ENCODE measurements around the gene AK5.

Gene AK5

GRCh38 chr1:77461691-77462090 lies 179.9 kb downstream of the AK5 start:
- no peak for DNase-seq

- DNase-seq, result no peak
Observed at GRCh38 chr1:77463216-77463615, 181.4 kb downstream of the AK5 start.

- DNase-seq, result no peak
Observed at GRCh38 chr1:77465139-77465538, 183.3 kb downstream of the AK5 start.

GRCh38 chr1:77465922-77466321 lies 184.1 kb downstream of the AK5 start:
- no peak for DNase-seq

DNA sequence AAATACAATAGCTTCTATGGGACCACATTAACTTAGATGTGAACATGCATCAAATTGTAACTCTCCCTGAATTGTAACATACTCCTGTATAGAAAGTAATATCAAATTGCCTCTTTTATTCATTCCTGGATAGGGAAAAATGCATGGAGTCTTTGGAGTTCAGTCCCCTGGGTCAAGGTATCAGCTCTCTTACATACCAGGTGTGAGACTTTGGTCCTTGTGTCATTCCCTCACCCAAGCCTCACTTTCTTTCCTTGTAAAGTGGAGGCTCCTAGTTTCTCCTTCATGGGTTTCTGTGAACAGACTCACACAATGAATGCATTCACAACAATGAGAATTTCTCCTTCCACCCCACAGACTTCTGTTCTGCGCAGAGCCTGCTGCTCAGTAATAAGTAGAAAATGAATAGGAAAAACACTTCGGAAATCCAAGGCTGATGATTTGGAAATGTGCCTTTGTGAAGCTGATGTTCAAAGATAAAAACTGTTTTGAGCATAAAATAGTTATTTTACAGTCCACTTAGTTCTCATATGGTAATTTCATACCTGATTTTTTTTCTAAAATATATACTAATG lies 185.3 kb downstream of the AK5 start:
- no peak for DNase-seq

GRCh38 chr1:77467741-77468140 lies 185.9 kb downstream of the AK5 start:
- no peak for DNase-seq

DNA sequence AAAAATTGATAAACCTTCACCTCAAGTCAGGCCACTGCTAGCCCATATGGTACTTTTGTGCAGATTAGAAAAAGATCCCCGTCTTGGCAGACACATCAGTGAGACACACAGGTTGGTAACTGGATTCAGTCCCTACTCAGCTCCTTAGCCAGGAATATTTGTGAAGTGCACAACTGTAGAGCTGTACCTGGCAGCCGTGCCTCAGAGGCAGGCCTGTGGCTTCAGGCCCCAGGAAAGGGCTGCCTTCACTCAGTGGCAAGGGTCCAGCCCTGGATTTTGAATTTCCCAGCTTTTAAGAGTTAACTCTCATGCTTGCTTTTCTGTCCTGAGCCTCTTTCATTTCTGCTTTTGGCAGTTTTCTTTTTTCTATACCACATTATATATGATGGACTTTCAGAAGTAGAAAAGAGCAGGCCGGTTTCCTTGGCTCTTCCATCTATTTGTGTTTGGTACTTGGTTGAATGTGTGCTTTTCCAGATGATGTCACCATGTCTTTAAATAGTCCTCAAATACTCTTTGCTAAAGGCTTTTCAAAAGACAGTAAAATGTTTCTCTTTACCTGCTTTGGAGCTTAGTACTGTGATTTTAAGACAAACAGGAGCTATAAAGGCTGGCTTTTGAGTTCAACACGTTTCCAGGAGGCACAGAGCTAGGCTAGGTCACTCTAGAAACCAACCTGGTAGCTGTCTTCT lies 186.6 kb downstream of the AK5 start:
- no peak for DNase-seq

DNA sequence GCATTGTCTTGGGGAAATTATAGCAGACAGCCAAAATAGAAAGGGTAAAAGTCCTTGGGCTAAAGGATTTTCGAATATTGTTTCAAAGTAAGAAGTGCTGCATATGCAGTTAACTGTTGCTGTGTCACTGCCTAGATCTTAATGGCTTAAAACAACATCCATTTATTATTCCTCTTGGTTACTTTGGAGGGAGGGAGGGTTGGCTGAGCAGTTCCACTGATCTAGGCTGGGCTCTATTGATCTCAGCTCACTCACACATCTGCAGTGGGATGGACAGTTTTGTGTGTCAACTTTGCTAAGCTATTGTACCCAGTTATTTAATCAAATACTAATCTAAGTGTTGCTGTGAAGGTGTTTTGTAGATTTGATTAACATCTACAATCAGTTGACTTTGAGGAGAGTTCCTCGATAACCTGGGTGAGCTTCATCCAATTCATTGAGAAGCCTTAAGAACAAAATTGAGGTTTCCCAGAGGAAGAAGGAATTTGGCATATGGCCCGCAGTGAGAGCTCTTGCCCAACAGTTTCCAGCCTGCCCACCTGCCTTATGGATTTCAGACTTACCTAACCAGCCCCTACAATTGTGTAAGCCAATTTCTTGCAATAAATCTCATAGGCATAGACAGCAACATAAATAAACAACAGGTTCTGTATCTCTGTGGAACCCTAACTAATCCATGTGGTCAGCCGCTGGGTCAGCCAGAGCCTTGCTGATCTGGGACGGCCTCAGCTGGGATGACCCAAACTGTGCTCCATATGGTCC lies 187.3 kb downstream of the AK5 start:
- no peak for DNase-seq

DNA sequence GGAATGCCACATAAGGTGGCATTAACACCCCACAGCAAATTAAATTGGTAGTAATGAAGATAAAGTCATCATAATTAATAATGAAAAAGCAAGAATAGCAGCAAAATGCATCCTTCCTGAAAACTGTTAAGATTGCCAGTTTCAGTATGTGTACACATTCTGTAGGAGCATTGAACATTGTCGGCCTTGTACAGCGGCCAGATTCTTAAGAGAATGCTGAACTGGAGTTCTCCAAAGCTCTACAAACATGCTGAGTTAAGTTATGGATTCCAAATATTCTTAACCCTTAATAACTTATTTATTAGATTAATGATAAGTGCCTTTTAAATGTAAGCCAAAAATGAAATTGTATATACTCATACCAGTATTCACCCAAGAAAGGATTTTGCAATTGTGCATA lies 189.9 kb downstream of the AK5 start:
- DNase-seq, result no peak

GRCh38 chr1:77473690-77474089 lies 191.9 kb downstream of the AK5 start:
- DNase-seq, result no peak

DNA sequence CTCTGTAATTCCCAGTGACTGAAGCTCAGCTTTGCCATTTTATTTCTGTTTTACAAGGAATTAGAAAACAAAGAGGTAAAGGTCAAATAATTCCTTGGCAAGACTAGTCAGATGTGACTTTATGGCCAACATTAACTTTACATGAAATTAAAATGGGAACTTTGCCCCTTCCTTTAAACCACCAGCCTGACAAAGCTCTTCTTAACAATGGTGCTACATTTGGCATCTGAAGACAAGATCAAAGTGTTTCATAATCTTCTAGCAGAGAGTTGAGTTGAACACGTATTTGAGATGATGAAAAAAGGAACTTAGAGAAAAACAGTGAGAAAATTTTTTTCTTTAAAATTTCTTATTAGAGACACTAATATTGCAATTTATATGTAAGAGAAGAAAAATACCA lies 193.8 kb downstream of the AK5 start:
- no peak for DNase-seq

DNA sequence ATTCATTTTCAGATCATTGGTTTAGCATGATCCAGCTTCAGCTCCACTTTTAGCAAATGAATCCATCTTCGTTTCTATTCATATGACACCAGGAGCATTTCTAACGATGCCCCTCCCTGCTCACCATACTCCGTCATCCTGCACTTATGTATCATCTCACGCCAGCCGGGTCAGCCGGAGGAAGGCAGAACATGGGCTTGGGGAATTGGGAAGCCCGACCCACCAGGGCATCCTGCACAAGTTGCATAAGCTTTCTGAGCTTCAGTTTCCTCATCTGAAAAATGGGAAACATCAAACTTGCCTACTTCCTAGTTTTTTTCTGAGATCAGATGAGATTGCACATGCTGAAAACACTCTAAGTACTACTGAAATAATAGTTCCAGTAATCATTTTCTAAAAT lies 194.7 kb downstream of the AK5 start:
- DNase-seq, result no peak

DNA sequence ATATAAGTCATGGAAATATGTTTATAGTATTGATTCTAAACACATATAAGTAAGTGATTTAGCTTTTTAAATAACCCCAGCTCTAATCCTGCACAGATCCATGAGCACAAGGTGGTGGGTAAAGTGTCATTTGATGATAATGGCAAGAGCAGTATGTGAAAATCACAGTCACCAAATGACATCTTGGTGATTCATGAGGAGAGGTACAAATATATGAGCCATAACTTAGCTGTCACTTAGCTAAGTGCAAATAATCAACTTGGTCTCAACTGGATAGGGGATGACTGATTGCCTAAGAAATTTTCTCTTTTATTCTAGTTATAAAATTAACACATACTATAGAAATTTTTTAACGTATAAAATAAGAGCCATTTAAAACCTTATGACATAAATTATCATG lies 202.5 kb downstream of the AK5 start:
- DNase-seq, result no peak

GRCh38 chr1:77484926-77485325 lies 203.1 kb downstream of the AK5 start:
- DNase-seq, result no peak

- no peak for DNase-seq
Observed at GRCh38 chr1:77487631-77488030, 205.8 kb downstream of the AK5 start.

DNA sequence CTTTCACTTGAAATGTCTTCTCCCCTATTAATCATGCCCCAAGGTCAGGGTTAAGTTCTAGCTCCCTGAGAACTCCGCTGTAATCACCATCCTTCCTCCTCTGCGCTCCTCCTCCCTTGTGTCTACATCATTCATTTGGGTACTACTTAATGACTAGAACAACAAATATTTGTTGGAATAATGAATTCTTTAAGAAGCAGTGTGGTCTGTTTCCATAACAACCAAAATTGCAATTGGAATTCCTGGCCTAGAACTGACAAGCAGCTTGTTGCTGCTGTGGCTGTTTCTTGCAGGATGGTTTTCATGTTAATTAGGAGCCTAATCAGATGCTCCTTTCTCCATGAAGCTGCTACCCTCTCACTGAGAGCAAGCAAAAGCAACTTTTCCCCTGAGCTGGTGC lies 208.1 kb downstream of the AK5 start:
- no peak for DNase-seq

DNA sequence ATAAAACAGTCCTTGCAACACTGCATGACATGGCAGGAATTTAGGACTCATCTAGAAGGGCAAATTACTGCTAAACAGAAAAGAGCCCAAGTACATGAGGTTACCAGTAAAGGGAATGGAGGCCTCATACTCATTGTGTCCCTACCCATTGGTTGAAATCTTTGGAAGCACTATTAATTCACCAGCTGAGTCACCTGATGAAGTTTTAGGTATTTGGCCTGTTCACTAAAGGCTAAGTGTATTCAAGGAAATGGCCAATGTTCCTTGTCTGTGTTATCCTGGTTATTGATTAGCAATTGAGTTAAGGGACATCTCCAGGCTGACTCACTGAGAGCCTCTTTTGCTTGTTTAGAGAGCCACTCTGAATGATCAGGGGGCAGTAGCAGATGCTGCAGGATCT lies 212.2 kb downstream of the AK5 start:
- DNase-seq, result no peak

GRCh38 chr1:77498918-77499317 lies 217.1 kb downstream of the AK5 start:
- no peak for DNase-seq

GRCh38 chr1:77499466-77499865 lies 217.6 kb downstream of the AK5 start:
- DNase-seq, result no peak

DNA sequence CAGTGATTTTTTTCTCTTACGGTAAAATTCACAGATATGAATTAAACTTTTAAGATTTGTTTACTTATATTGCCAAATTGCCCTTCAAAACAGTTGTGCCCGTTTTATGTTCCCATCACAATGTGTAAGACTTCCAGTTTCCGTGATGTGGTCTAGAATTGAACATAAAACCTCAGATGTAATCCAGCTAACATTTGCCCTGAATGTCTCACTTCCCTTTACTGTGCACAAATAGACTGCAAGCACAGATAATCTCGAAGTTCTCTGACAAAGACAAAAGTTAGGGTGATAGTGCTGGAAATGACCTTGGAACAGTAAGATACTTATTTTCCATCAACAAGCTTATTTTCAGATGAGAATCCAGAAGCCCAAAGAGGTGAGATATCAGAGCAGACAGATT lies 223.2 kb downstream of the AK5 start:
- DNase-seq, result no peak

DNA sequence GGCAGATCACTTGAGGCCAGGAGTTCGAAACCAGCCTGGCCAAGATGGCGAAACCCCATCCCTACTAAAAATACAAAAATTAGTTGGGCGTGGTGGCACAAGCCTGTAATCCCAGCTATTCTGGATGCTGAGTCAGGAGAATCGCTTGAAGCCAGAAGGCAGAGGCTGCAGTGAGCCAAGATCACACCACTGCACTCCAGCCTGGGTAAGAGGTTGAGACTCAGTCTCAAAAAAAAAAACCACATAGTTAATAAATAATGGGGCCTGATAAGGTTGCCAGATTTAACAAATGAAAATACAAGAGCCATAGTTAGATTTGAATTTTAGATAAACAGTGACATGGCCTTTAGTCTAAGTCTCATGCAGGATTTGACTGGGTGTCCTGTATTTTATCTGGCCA lies 225.0 kb downstream of the AK5 start:
- DNase-seq, result no peak

DNA sequence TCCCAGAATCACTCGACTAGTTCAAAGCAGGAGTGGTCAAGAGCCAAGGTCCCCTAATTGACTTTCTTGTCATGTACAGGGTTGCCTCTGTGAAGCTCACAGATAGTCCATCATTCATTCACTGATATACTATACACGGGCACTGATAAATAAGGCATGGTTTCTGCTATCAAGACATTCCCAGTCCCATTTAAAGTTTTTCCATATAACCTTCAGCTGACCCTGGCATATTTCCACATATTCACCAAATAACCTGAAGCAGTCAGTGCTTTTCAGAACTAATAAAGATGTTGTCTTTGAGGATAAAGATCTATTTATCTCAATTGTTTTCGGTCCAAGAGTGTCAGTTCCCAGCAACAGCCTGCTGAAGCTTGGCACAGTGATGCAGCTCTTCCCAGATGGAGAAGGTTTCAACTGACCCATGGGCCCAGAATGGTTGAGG lies 227.3 kb downstream of the AK5 start:
- no peak for DNase-seq

- DNase-seq, result no peak
Observed at GRCh38 chr1:77509898-77510297, 228.1 kb downstream of the AK5 start.

GRCh38 chr1:77511440-77511840 lies 229.6 kb downstream of the AK5 start:
- no peak for DNase-seq
